Body of pancreas (tissue), 4 donors: ENCODE measurements around the gene ABCC8. TPM values are rescaled to one million over a fixed set of nuclear protein-coding genes. Genes with fewer than 3 reads are reported as not detected.

Experiments used
- ATAC-seq: fragments of 150-250 bp; one replicate; pipeline ENCODE4 v1.9.1; 2016
- DNase-seq, 4 donors: peaks; one replicate each; pipeline ENCODE4 v3.0.0-alpha.2; 2019
- H3K27ac ChIP-seq, 4 donors: fragments of 200-600 bp; sonication (generic); 1 replicate in 3 of 4; 2 replicates in 1 of 4; pipeline versions ENCODE4 v1.5.1 to v1.6.1; 2016 to 2019; ENCODE audit warnings: mild to moderate bottlenecking in 1 of 4, mixed read lengths in 1 of 4, moderate library complexity in 1 of 4
- H3K27me3 ChIP-seq, 2 donors: fragments of 200-600 bp; sonication (generic); one replicate each; pipeline ENCODE4 v1.6.0; 2016; ENCODE audit warnings: mild to moderate bottlenecking in 1 of 2
- H3K36me3 ChIP-seq, 2 donors: fragments of 200-600 bp; sonication (generic); replicated peaks in 1 of 2; 2 replicates each; pipeline ENCODE4 v1.5.1; 2016; ENCODE audit warnings: low read depth in 2 of 2; ENCODE audit not compliant: insufficient read depth in 1 of 2
- H3K4me1 ChIP-seq: fragments of 200-600 bp; sonication (generic); one replicate; pipeline ENCODE4 v1.6.0; 2016
- H3K4me3 ChIP-seq, 2 donors: fragments of 200-600 bp; sonication (generic); 1 replicate in 1 of 2; 2 replicates in 1 of 2; pipeline ENCODE4 v1.5.1; 2016 to 2019
- H3K9me3 ChIP-seq, 3 donors: fragments of 200-600 bp; sonication (generic); 1 replicate in 2 of 3; 2 replicates in 1 of 3; pipeline ENCODE4 v1.5.1; 2016
- POLR2A ChIP-seq, 3 donors: fragments of 450-650 bp; IDR thresholded peaks; one replicate each; pipeline ENCODE4 v1.6.1; 2016; ENCODE audit warnings: antibody characterized with exemption in 3 of 3, mild to moderate bottlenecking in 2 of 3
- WGBS, 2 donors: methylation state at CpG; one replicate each; pipeline ENCODE4 v1.1.5; 2017; 5-methylcytosine and 5-hydroxymethylcytosine counted together
- intact Hi-C: fragments of 100-400 bp; cut with DNase I; formaldehyde crosslinking; loops from one replicate; pipeline ENCODE4 v1.15.1; 2023
- total RNA-seq, 2 donors: library from RNA; depleted of rRNA; stranded (reverse); fragments of >200 nt; gene quantifications; one replicate each; pipeline ENCODE4 v1.1.0, GENCODE V29; 2016
- TF ChIP-seq, protein P1 (sequence below), 7 experiments: fragments of 450-650 bp in 4 of 7; fragments of 200-600 bp in 3 of 7; sonication (generic) in 3 of 7; IDR thresholded peaks; one replicate each; pipeline ENCODE4 v1.5.1; 2016 to 2019; ENCODE audit warnings: antibody characterized with exemption in 7 of 7

ABCC8 gene
- total RNA-seq, 2 donors from 2014 or later, result 42.5 to 87.0 TPM

DNA sequence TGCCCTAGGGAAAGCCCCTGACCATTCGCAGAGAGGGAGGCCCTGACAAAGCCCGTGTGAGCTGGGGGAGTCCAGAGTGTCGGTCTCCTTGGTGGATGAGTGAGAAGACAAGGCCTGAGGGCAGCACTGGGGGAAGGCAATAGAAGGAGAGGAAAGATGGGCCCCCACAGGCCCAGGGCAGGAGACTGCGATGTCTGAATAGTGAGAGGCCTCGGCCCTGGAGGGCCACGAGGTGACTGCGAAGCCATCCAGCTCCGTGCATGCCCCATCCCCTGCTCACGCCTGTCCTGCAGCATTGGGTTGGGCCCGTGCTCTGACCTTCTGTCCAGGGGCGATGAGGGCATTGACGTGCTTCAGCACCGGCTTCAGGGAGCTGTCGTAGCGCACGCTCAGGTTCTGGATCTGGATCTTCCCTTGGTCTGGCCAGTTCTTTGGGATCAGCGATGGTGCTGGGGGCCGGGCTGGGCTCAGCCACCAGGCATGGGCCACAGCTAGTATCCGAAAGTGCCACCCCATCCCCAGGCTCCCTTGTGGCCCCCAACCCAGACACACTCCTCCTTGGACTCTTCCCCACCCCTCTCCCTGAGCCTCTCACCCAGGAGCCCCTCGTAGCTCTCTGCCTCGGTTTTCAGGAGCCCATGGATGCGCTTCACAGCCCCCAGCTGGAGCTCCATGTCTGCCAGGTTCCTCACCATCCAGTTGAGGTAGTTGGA is 79.9 kb downstream of the ABCC8 start:
- TF ChIP-seq POLR2A (IDR thresholded peaks at IDR 0.05), result no peak
- TF ChIP-seq, protein P1, sequence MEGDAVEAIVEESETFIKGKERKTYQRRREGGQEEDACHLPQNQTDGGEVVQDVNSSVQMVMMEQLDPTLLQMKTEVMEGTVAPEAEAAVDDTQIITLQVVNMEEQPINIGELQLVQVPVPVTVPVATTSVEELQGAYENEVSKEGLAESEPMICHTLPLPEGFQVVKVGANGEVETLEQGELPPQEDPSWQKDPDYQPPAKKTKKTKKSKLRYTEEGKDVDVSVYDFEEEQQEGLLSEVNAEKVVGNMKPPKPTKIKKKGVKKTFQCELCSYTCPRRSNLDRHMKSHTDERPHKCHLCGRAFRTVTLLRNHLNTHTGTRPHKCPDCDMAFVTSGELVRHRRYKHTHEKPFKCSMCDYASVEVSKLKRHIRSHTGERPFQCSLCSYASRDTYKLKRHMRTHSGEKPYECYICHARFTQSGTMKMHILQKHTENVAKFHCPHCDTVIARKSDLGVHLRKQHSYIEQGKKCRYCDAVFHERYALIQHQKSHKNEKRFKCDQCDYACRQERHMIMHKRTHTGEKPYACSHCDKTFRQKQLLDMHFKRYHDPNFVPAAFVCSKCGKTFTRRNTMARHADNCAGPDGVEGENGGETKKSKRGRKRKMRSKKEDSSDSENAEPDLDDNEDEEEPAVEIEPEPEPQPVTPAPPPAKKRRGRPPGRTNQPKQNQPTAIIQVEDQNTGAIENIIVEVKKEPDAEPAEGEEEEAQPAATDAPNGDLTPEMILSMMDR (IDR thresholded peaks at IDR 0.05), result no peak
- Histone ChIP-seq H3K27me3 (no peaks in the 10 kb centered on the region), H3K36me3 (no peaks in the 10 kb centered on the region), H3K27ac (no peak overlapping the region), H3K4me1 (no peaks in the 10 kb centered on the region), H3K9me3 (no peaks in the 10 kb centered on the region), H3K4me3 (no peak overlapping the region)
- WGBS, 2 donors, result 86 to 93% methylated on average over 13 to 22 of the region's 22 CpGs
- no peak for ATAC-seq
- intact Hi-C loops, result no loop called here
- no peak for DNase-seq

- DNase-seq, result no peak
- Histone ChIP-seq H3K27me3 (no peaks in the 10 kb centered on the region), H3K4me3 (no peak overlapping the region), H3K27ac (no peak overlapping the region), H3K4me1 (no peaks in the 10 kb centered on the region), H3K9me3 (no peaks in the 10 kb centered on the region), H3K36me3 (no peaks in the 10 kb centered on the region)
- WGBS, 2 donors, result 87 to 92% methylated on average over 6 of the region's 6 CpGs
- intact Hi-C loops, result no loop called here
- ATAC-seq, result no peak
- no peak for TF ChIP-seq POLR2A (IDR thresholded peaks at IDR 0.05)
- TF ChIP-seq, protein P1 (IDR thresholded peaks at IDR 0.05), result no peak
Observed at GRCh38 chr11:17395978-17396377, 80.7 kb downstream of the ABCC8 start.

- intact Hi-C loops, result no loop called here
- no peaks in the 10 kb centered on the region for H3K4me1 ChIP-seq
- H3K4me3 ChIP-seq, result no peak overlapping the region
- no peaks in the 10 kb centered on the region for H3K27me3 ChIP-seq
- TF ChIP-seq POLR2A (IDR thresholded peaks at IDR 0.05), result no peak
- TF ChIP-seq, protein P1 (IDR thresholded peaks at IDR 0.05), result no peak
- no peaks in the 10 kb centered on the region for H3K9me3 ChIP-seq
- 81 to 88% methylated on average over 14 to 20 of the region's 20 CpGs for WGBS, 2 donors
- no peaks in the 10 kb centered on the region for H3K36me3 ChIP-seq
- H3K27ac ChIP-seq, result no peak overlapping the region
- DNase-seq (no peak), ATAC-seq (no peak)
Observed at GRCh38 chr11:17395554-17395961, 81.1 kb downstream of the ABCC8 start.

- peaks cover 4% of the 10 kb centered on the region for H3K4me1 ChIP-seq
- no peak overlapping the region for H3K27ac ChIP-seq
- ATAC-seq, result no peak
- H3K36me3 ChIP-seq, result no peaks in the 10 kb centered on the region
- no peaks in the 10 kb centered on the region for H3K9me3 ChIP-seq
- 84 to 90% methylated on average over 5 to 10 of the region's 10 CpGs for WGBS, 2 donors
- no peak for DNase-seq
- intact Hi-C loops, result no loop called here
- H3K4me3 ChIP-seq, result no peak overlapping the region
- no peaks in the 10 kb centered on the region for H3K27me3 ChIP-seq
- TF ChIP-seq POLR2A (IDR thresholded peaks at IDR 0.05), result no peak
- TF ChIP-seq, protein P1 (IDR thresholded peaks at IDR 0.05), result no peak
Observed at GRCh38 chr11:17394743-17395390, 81.8 kb downstream of the ABCC8 start.
